Progenitor cell of endocrine pancreas (in vitro differentiated cells): ENCODE results near the gene ZNF740. TPM values are rescaled to one million over a fixed set of nuclear protein-coding genes. Genes with fewer than 3 reads are reported as not detected.

ENCODE experiments used
- DNase-seq: peaks from one replicate; pipeline ENCODE4 v3.0.0; 2021; ENCODE audit warnings: low spot score; ENCODE audit not compliant: unreplicated experiment
- H3K27ac Mint-ChIP-seq: 2 replicates; pipeline ENCODE4 v1.8.0; 2021; ENCODE audit warnings: mild to moderate bottlenecking, moderate library complexity, mixed read lengths
- H3K27me3 Mint-ChIP-seq: 2 replicates; pipeline ENCODE4 v1.8.0; 2021; ENCODE audit warnings: mixed read lengths
- H3K36me3 Mint-ChIP-seq: 2 replicates; pipeline ENCODE4 v1.8.0; 2022; ENCODE audit warnings: mixed read lengths; ENCODE audit not compliant: insufficient read depth
- H3K4me1 Mint-ChIP-seq: 2 replicates; pipeline ENCODE4 v1.8.0; 2021; ENCODE audit warnings: low read depth, mixed read lengths
- H3K4me3 Mint-ChIP-seq: 2 replicates; pipeline ENCODE4 v1.8.0; 2021; ENCODE audit warnings: low read depth, mild to moderate bottlenecking, moderate library complexity, mixed read lengths
- H3K9me3 Mint-ChIP-seq: 2 replicates; pipeline ENCODE4 v1.8.0; 2021; ENCODE audit warnings: low read depth, mixed read lengths
- CTCF ChIP-seq: fragments of 200-600 bp; sonication (generic); IDR thresholded peaks from one replicate; pipeline ENCODE4 v1.5.0; 2021; ENCODE audit warnings: antibody characterized with exemption, mild to moderate bottlenecking; ENCODE audit not compliant: unreplicated experiment
- total RNA-seq: library from RNA; stranded (reverse); gene quantifications from 2 replicates; pipeline ENCODE4 v1.2.1, GENCODE V29; 2021

Gene ZNF740
- total RNA-seq, 1 donor from 2014 or later: 75.7 TPM

GRCh38 chr12:53197011-53197640 is 16.6 kb downstream of the ZNF740 start:
- Mint-ChIP-seq H3K27ac (no peak overlapping the region), H3K36me3 (peaks cover under 1% of the 10 kb centered on the region), H3K27me3 (peaks cover 54% of the 10 kb centered on the region), H3K9me3 (no peaks in the 10 kb centered on the region), H3K4me1 (no peaks in the 10 kb centered on the region), H3K4me3 (no peak overlapping the region)
- no peak for TF ChIP-seq CTCF
- DNase-seq: no peak

- no peaks in the 10 kb centered on the region for H3K36me3 Mint-ChIP-seq
- no peaks in the 10 kb centered on the region for H3K9me3 Mint-ChIP-seq
These were observed 18.1 kb downstream of the ZNF740 start for GRCh38 chr12:53198486-53199110.

GRCh38 chr12:53199700-53200099 is 19.2 kb downstream of the ZNF740 start:
- no peak for TF ChIP-seq CTCF
- Mint-ChIP-seq H3K36me3 (no peaks in the 10 kb centered on the region), H3K9me3 (no peaks in the 10 kb centered on the region), H3K4me3 (no peak overlapping the region), H3K27ac (no peak overlapping the region), H3K27me3 (peaks cover 46% of the 10 kb centered on the region), H3K4me1 (no peaks in the 10 kb centered on the region)
- DNase-seq: no peak

More at GRCh38 chr12:53198486-53199110, 18.1 kb downstream of the ZNF740 start:
- Mint-ChIP-seq H3K4me1 (no peaks in the 10 kb centered on the region), H3K27ac (no peak overlapping the region), H3K4me3 (no peak overlapping the region), H3K27me3 (peaks cover 54% of the 10 kb centered on the region)
- no peak for TF ChIP-seq CTCF
- DNase-seq: no peak

DNA sequence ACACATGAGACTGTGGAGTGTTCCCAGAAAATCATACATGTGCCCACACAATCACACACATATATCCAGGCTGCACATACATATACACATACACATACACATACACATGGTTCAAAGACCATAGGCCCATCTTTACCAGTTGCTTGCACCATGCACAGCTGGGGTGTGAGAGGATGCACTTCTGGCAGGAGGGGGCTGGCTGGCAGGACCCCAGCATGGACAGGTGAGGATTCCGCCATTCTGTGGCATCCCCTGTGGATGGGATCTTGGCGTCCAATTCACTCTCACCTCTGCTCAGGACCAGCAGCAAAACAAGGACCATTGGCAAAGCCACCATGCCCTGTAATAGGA is 19.6 kb downstream of the ZNF740 start:
- DNase-seq: no peak
- H3K27ac Mint-ChIP-seq: no peak overlapping the region
- H3K9me3 Mint-ChIP-seq: no peaks in the 10 kb centered on the region
- H3K4me3 Mint-ChIP-seq: no peak overlapping the region
- H3K36me3 Mint-ChIP-seq: no peaks in the 10 kb centered on the region
- H3K27me3 Mint-ChIP-seq: peaks cover 44% of the 10 kb centered on the region
- H3K4me1 Mint-ChIP-seq: no peaks in the 10 kb centered on the region
- TF ChIP-seq CTCF: no peak

DNA sequence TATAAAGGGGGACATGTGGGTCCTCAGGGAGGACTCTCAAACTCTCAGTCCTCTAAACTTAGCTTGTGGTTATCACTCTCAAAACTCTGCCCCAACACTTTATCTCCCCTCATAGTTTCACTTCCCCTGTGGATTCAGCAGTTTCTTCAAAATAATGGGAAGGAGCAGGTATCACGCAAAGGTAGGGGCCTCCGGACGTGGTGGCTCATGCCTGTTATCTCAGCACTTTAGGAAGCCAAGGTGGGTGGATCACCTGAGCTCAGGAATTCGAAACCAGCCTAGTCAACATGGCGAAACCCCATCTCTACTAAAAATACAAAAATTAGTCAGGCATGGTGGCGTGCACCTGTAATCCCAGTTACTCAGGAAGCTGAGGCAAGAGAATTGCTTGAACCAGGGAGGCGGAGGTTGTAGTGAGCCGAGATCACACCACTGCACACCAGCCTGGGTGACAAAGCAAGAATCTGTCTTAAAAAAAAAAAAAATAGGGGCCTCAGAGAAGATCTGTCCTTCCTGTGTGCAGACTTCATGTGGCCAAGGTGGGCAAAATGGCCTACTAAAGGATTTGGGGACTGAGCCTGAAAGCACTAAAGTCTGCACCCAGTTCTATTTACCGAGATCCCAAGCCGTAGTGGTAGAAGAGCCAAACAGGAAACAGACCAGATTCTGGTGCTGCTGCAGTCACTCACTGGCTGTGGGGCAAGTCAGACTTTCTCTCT is 20.1 kb downstream of the ZNF740 start:
- no peak for DNase-seq
- TF ChIP-seq CTCF: no peak
- no peaks in the 10 kb centered on the region for H3K4me1 Mint-ChIP-seq
- no peak overlapping the region for H3K4me3 Mint-ChIP-seq
- H3K27ac Mint-ChIP-seq: no peak overlapping the region
- H3K9me3 Mint-ChIP-seq: no peaks in the 10 kb centered on the region
- H3K36me3 Mint-ChIP-seq: no peaks in the 10 kb centered on the region
- peaks cover 38% of the 10 kb centered on the region for H3K27me3 Mint-ChIP-seq
